Astrocyte (in vitro differentiated cells and primary cell): ENCODE measurements around the gene SRSF12.

Experiments
- EZH2 ChIP-seq: IDR thresholded peaks from 2 replicates; pipeline ENCODE4 v1.6.1; 2012; ENCODE audit warnings: mild to moderate bottlenecking, low read length, inconsistent platforms; ENCODE audit not compliant: insufficient read depth
- TF ChIP-seq, protein P1 (sequence below): IDR thresholded peaks from 2 replicates; pipeline ENCODE4 v1.5.1; 2011; ENCODE audit warnings: low read depth, mild to moderate bottlenecking, inconsistent platforms, low read length, moderate library complexity; ENCODE audit not compliant: insufficient read depth

DNA sequence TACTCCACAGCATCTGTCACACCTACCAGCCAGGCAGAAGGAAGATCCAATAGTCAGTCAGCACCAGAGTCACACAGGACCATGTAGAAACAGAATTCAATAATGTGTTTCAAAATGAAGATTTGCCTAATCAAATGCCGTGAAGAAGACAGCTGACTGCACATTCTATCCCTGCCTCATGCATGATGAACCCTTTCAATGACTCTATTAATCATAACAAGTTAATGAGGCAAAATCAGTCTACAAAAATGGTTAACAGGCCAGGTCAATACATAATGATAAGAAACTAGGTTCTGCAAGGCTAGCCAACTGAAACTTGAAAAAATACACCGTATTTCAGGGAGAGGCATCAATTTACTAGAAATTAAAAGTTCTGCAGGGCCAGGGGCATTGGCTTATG, 44.0 kb downstream of the SRSF12 start:
- TF ChIP-seq, protein P1, sequence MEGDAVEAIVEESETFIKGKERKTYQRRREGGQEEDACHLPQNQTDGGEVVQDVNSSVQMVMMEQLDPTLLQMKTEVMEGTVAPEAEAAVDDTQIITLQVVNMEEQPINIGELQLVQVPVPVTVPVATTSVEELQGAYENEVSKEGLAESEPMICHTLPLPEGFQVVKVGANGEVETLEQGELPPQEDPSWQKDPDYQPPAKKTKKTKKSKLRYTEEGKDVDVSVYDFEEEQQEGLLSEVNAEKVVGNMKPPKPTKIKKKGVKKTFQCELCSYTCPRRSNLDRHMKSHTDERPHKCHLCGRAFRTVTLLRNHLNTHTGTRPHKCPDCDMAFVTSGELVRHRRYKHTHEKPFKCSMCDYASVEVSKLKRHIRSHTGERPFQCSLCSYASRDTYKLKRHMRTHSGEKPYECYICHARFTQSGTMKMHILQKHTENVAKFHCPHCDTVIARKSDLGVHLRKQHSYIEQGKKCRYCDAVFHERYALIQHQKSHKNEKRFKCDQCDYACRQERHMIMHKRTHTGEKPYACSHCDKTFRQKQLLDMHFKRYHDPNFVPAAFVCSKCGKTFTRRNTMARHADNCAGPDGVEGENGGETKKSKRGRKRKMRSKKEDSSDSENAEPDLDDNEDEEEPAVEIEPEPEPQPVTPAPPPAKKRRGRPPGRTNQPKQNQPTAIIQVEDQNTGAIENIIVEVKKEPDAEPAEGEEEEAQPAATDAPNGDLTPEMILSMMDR, result no peak
- no peak for TF ChIP-seq EZH2
